GM23248 (cell line): ENCODE measurements around the gene MEA1.

Experiments used
- EZH2 ChIP-seq: fragments of 200-600 bp; sonication (generic); IDR thresholded peaks from 2 replicates; pipeline ENCODE4 v1.6.1; 2018; ENCODE audit warnings: antibody characterized with exemption, mild to moderate bottlenecking; ENCODE audit not compliant: insufficient read depth, poor library complexity, severe bottlenecking
- EZH2phosphoT487 ChIP-seq: fragments of 200-600 bp; sonication (generic); IDR thresholded peaks from 2 replicates; pipeline ENCODE4 v1.6.1; 2018; ENCODE audit warnings: antibody characterized with exemption, moderate library complexity, mild to moderate bottlenecking, low read depth; ENCODE audit not compliant: insufficient read depth

- TF ChIP-seq EZH2phosphoT487 (no peak), EZH2 (no peak)
Measured at GRCh38 chr6:42973926-42974325, 39.8 kb downstream of the MEA1 start.
